GM19238 (cell line): ENCODE measurements around the gene TMCC1.

Experiments used
- DNase-seq: peaks from one replicate; pipeline ENCODE4 v3.0.0; 2011; ENCODE audit warnings: low spot score; ENCODE audit not compliant: insufficient read length

The TMCC1 gene

GRCh38 chr3:129599073-129599472 is 294.4 kb downstream of the TMCC1 start:
- DNase-seq, result no peak

GRCh38 chr3:129598484-129598883 is 295.0 kb downstream of the TMCC1 start:
- DNase-seq, result no peak

- no peak for DNase-seq
These were observed 295.5 kb downstream of the TMCC1 start for GRCh38 chr3:129598000-129598381.
